SK-N-SH (cell line): ENCODE data around the gene DNAJB4.

ENCODE experiments used
- EP300 ChIP-seq, 2 experiments: IDR thresholded peaks; 2 replicates each; pipeline versions ENCODE4 v1.4.0 to v1.6.1; 2012; ENCODE audit warnings: borderline replicate concordance in 1 of 2, low read depth in 1 of 2, low read length in 1 of 2
- POLR2AphosphoS5 ChIP-seq: IDR thresholded peaks from 2 replicates; pipeline ENCODE4 v1.6.1; 2012; ENCODE audit warnings: low read depth, low read length
- RFX5 ChIP-seq: IDR thresholded peaks from 2 replicates; pipeline ENCODE4 v1.6.1; 2012; ENCODE audit warnings: mild to moderate bottlenecking, improper control_type of control experiment, low read length
- SIN3A ChIP-seq: IDR thresholded peaks from 2 replicates; pipeline ENCODE4 v1.6.1; 2012; ENCODE audit warnings: low read depth, mild to moderate bottlenecking, low read length, moderate library complexity, borderline replicate concordance
- YY1 ChIP-seq: IDR thresholded peaks from 2 replicates; pipeline ENCODE4 v1.4.0; 2012; ENCODE audit warnings: low read depth, mild to moderate bottlenecking
- TF ChIP-seq, protein P1 (sequence below): fragments of 200-600 bp; sonication (generic); IDR thresholded peaks from 2 replicates; pipeline ENCODE4 v1.6.1; 2017; ENCODE audit warnings: antibody characterized with exemption, mild to moderate bottlenecking, moderate library complexity
- TF ChIP-seq, protein P2 (sequence below): fragments of 150-350 bp; IDR thresholded peaks from 2 replicates; pipeline ENCODE4 v1.6.1; 2016; ENCODE audit warnings: mild to moderate bottlenecking, low read depth, low read length

DNA sequence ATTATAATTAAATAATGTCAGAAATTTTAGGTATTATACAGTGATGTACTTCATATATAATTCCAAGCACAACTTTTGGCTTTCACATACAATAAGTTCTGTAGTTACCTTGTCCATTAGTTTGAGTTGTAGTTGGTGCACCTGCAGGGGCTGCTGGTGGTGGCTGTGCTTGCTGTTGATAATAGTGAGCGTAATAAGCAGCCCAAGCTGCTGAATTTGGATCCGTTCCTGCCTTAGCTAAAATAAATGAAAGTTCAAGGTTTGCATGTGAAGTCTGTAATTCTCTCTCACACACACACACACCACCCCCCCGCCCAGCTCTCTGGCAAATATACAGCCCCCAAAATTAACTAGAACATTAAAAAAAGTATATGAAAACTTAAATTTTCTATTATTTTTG is 48.3 kb upstream of the DNAJB4 start:
- TF ChIP-seq, protein P1, sequence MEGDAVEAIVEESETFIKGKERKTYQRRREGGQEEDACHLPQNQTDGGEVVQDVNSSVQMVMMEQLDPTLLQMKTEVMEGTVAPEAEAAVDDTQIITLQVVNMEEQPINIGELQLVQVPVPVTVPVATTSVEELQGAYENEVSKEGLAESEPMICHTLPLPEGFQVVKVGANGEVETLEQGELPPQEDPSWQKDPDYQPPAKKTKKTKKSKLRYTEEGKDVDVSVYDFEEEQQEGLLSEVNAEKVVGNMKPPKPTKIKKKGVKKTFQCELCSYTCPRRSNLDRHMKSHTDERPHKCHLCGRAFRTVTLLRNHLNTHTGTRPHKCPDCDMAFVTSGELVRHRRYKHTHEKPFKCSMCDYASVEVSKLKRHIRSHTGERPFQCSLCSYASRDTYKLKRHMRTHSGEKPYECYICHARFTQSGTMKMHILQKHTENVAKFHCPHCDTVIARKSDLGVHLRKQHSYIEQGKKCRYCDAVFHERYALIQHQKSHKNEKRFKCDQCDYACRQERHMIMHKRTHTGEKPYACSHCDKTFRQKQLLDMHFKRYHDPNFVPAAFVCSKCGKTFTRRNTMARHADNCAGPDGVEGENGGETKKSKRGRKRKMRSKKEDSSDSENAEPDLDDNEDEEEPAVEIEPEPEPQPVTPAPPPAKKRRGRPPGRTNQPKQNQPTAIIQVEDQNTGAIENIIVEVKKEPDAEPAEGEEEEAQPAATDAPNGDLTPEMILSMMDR = no peak
- no peak for TF ChIP-seq SIN3A
- no peak for TF ChIP-seq RFX5
- TF ChIP-seq POLR2AphosphoS5 = no peak
- no peak for TF ChIP-seq EP300 (IDR thresholded peaks at IDR 0.05; ENCODE audit: borderline replicate concordance in 1 of 2, low read depth in 1 of 2, low read length in 1 of 2)
- TF ChIP-seq, protein P2, sequence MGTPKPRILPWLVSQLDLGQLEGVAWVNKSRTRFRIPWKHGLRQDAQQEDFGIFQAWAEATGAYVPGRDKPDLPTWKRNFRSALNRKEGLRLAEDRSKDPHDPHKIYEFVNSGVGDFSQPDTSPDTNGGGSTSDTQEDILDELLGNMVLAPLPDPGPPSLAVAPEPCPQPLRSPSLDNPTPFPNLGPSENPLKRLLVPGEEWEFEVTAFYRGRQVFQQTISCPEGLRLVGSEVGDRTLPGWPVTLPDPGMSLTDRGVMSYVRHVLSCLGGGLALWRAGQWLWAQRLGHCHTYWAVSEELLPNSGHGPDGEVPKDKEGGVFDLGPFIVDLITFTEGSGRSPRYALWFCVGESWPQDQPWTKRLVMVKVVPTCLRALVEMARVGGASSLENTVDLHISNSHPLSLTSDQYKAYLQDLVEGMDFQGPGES = no peak
- TF ChIP-seq YY1 = no peak
